H1 (cell line): ENCODE results near the gene GRK5. TPM values are rescaled to one million over a fixed set of nuclear protein-coding genes. Genes with fewer than 3 reads are reported as not detected.

Source experiments
- CTCF ChIA-PET: fragments of 300-600 bp; sonication (Branson Sonifier 250); formaldehyde crosslinking; loops from one replicate; lab custom pipeline; 2021; ENCODE audit not compliant: partially characterized antibody; lab: Charles Lee
- POLR2A ChIA-PET: fragments of 300-600 bp; sonication (Branson Sonifier 250); formaldehyde crosslinking; loops from one replicate; lab custom pipeline; 2021; ENCODE audit warnings: inconsistent platforms; ENCODE audit not compliant: partially characterized antibody; lab: Charles Lee
- DNase-seq, 2 experiments: peaks; one replicate each; pipeline versions ENCODE4 v3.0.0 to v3.0.0-alpha.2; 2010 to 2022; ENCODE audit warnings: low spot score in 2 of 2, low read depth in 1 of 2, mixed read lengths in 1 of 2
- FAIRE-seq: peaks from 2 replicates; lab custom pipeline; 2011; peaks lifted over from hg19 to GRCh38; lab: Jason Lieb, UNC
- H2AFZ ChIP-seq: 2 replicates; pipeline ENCODE4 v1.8.1; 2012; ENCODE audit warnings: low read length, inconsistent platforms
- H2AK5ac ChIP-seq: 2 replicates; pipeline ENCODE4 v1.6.1; 2013; ENCODE audit warnings: low read depth, low read length
- H2BK120ac ChIP-seq: replicated peaks from 2 replicates; pipeline ENCODE3; 2013; ENCODE audit warnings: low read depth, low read length, inconsistent platforms
- H2BK12ac ChIP-seq: 2 replicates; pipeline ENCODE4 v1.6.1; 2013; ENCODE audit warnings: low read depth, low read length
- H2BK15ac ChIP-seq: 2 replicates; pipeline ENCODE4 v1.6.1; 2013; ENCODE audit warnings: low read length
- H2BK20ac ChIP-seq: 2 replicates; pipeline ENCODE4 v1.6.1; 2013; ENCODE audit warnings: low read length
- H2BK5ac ChIP-seq: 2 replicates; pipeline ENCODE4 v1.6.1; 2013; ENCODE audit warnings: low read depth, low read length
- H3K14ac ChIP-seq: 2 replicates; pipeline ENCODE4 v1.6.1; 2013; ENCODE audit warnings: inconsistent platforms; ENCODE audit not compliant: insufficient read length
- H3K18ac ChIP-seq: 2 replicates; pipeline ENCODE4 v1.6.1; 2013; ENCODE audit warnings: low read length; ENCODE audit errors: extremely low read depth
- H3K23ac ChIP-seq: 2 replicates; pipeline ENCODE4 v1.6.1; 2013; ENCODE audit warnings: inconsistent platforms; ENCODE audit not compliant: insufficient read length
- H3K23me2 ChIP-seq: 2 replicates; pipeline ENCODE4 v1.6.1; 2013; ENCODE audit warnings: low read depth, low read length
- H3K27ac ChIP-seq: 2 replicates; pipeline ENCODE4 v1.6.1; 2011; ENCODE audit warnings: low read depth, low read length, inconsistent platforms
- H3K27me3 ChIP-seq, 4 experiments: replicated peaks in 1 of 4; 1 replicate in 1 of 4; 2 replicates in 3 of 4; pipeline versions ENCODE4 v1.6.1 to v1.8.1; 2011 to 2013; ENCODE audit warnings: low read length in 3 of 4, mild to moderate bottlenecking in 3 of 4, inconsistent platforms in 2 of 4, mixed read lengths in 2 of 4, moderate library complexity in 1 of 4; ENCODE audit not compliant: control insufficient read depth in 3 of 4, insufficient read depth in 3 of 4; ENCODE audit errors: extremely low read depth in 1 of 4
- H3K36me3 ChIP-seq, 4 experiments: 2 replicates each; pipeline versions ENCODE4 v1.6.1 to v1.8.1; 2011 to 2013; ENCODE audit warnings: mild to moderate bottlenecking in 4 of 4, low read length in 3 of 4, moderate library complexity in 2 of 4, control low read depth in 1 of 4, inconsistent platforms in 1 of 4; ENCODE audit not compliant: insufficient read depth in 4 of 4, control insufficient read depth in 2 of 4
- H3K4ac ChIP-seq: replicated peaks from 2 replicates; pipeline ENCODE3; 2013; ENCODE audit warnings: low read length, low read depth, mixed read lengths, inconsistent platforms; ENCODE audit not compliant: insufficient read length
- H3K4me1 ChIP-seq, 4 experiments: replicated peaks in 1 of 4; 1 replicate in 1 of 4; 2 replicates in 3 of 4; pipeline versions ENCODE4 v1.6.1 to v1.8.1; 2011 to 2013; ENCODE audit warnings: low read length in 3 of 4, inconsistent platforms in 2 of 4, mixed read lengths in 1 of 4; ENCODE audit not compliant: insufficient read depth in 4 of 4, control insufficient read depth in 3 of 4
- H3K4me2 ChIP-seq, 2 experiments: 2 replicates each; pipeline versions ENCODE4 v1.6.1 to v1.8.1; 2011 to 2013; ENCODE audit warnings: low read depth in 2 of 2, low read length in 2 of 2, control low read depth in 1 of 2, inconsistent platforms in 1 of 2, mild to moderate bottlenecking in 1 of 2; ENCODE audit not compliant: insufficient read depth in 1 of 2
- H3K4me3 ChIP-seq, 4 experiments: fragments of 200-600, 300-600 bp in 1 of 4; sonication (generic), shearing (Covaris generic), sonication (Bioruptor Twin) in 1 of 4; 2 replicates each; pipeline versions ENCODE4 v1.5.1 to v1.8.1; 2011 to 2016; ENCODE audit warnings: low read length in 4 of 4, low read depth in 3 of 4, control low read depth in 2 of 4, inconsistent platforms in 2 of 4, mild to moderate bottlenecking in 2 of 4, mixed read lengths in 1 of 4, moderate library complexity in 1 of 4; ENCODE audit not compliant: insufficient read depth in 2 of 4; ENCODE audit errors: extremely low read depth in 1 of 4
- H3K56ac ChIP-seq: replicated peaks from 2 replicates; pipeline ENCODE3; 2013; ENCODE audit warnings: low read depth, mild to moderate bottlenecking, mixed read lengths, low read length, inconsistent platforms; ENCODE audit not compliant: insufficient read length
- H3K79me1 ChIP-seq: 2 replicates; pipeline ENCODE4 v1.6.1; 2013; ENCODE audit warnings: low read depth, low read length, control low read depth
- H3K79me2 ChIP-seq, 2 experiments: 2 replicates each; pipeline versions ENCODE4 v1.6.1 to v1.8.1; 2012 to 2013; ENCODE audit warnings: low read length in 2 of 2, mild to moderate bottlenecking in 2 of 2, inconsistent platforms in 1 of 2; ENCODE audit not compliant: insufficient read depth in 2 of 2, control insufficient read depth in 1 of 2
- H3K9ac ChIP-seq, 4 experiments: replicated peaks in 1 of 4; 1 replicate in 1 of 4; 2 replicates in 3 of 4; pipeline versions ENCODE4 v1.6.1 to v1.8.1; 2011 to 2013; ENCODE audit warnings: low read depth in 3 of 4, low read length in 3 of 4, control low read depth in 2 of 4, mild to moderate bottlenecking in 2 of 4, moderate library complexity in 2 of 4, inconsistent platforms in 1 of 4; ENCODE audit errors: extremely low read depth in 1 of 4
- H3K9me3 ChIP-seq, 2 experiments: 2 replicates each; pipeline versions ENCODE4 v1.6.1 to v1.8.1; 2012 to 2013; ENCODE audit warnings: mild to moderate bottlenecking in 2 of 2, moderate library complexity in 2 of 2, control low read depth in 1 of 2, inconsistent platforms in 1 of 2, low read depth in 1 of 2, low read length in 1 of 2, mixed read lengths in 1 of 2; ENCODE audit not compliant: insufficient read depth in 2 of 2
- H4K20me1 ChIP-seq, 2 experiments: replicated peaks in 1 of 2; 2 replicates each; pipeline versions ENCODE3 to v1.8.1; 2011 to 2013; ENCODE audit warnings: inconsistent platforms in 2 of 2, low read length in 2 of 2, mild to moderate bottlenecking in 1 of 2; ENCODE audit not compliant: insufficient read depth in 2 of 2, control insufficient read depth in 1 of 2
- H4K5ac ChIP-seq: 2 replicates; pipeline ENCODE4 v1.6.1; 2013; ENCODE audit warnings: low read length, low read depth, mixed read lengths, inconsistent platforms; ENCODE audit not compliant: insufficient read length
- H4K8ac ChIP-seq: 2 replicates; pipeline ENCODE4 v1.8.0; 2013; ENCODE audit warnings: mild to moderate bottlenecking, moderate library complexity, low read length, inconsistent platforms; ENCODE audit not compliant: insufficient read depth; ENCODE audit errors: extremely low read depth
- H4K91ac ChIP-seq: replicated peaks from 2 replicates; pipeline ENCODE3; 2013; ENCODE audit warnings: low read length, mixed read lengths, inconsistent platforms; ENCODE audit not compliant: insufficient read length
- CHD2 ChIP-seq: IDR thresholded peaks from 2 replicates; pipeline ENCODE4 v1.6.1; 2012; ENCODE audit warnings: low read length, improper control_type of control experiment
- HDAC2 ChIP-seq, 2 experiments: fragments of 300-600 bp in 1 of 2; sonication (generic) in 1 of 2; IDR thresholded peaks; 2 replicates each; pipeline ENCODE4 v1.6.1; 2011 to 2012; ENCODE audit warnings: low read depth in 2 of 2, low read length in 2 of 2, mild to moderate bottlenecking in 2 of 2, moderate library complexity in 2 of 2, borderline replicate concordance in 1 of 2, inconsistent platforms in 1 of 2
- JUND ChIP-seq: IDR thresholded peaks from 2 replicates; pipeline ENCODE4 v1.6.1; 2011; ENCODE audit warnings: mild to moderate bottlenecking, improper control_type of control experiment, low read length
- SP1 ChIP-seq: IDR thresholded peaks from 2 replicates; pipeline ENCODE4 v1.6.1; 2011; ENCODE audit warnings: low read depth, low read length
- SRF ChIP-seq: IDR thresholded peaks from 2 replicates; pipeline ENCODE4 v1.6.1; 2011; ENCODE audit warnings: mild to moderate bottlenecking, low read depth, low read length, moderate library complexity
- WGBS, 2 experiments: shearing (Covaris generic) in 1 of 2; methylation state at CpG; one replicate each; pipeline versions ENCODE4 v1.1.6 to v1.1.7; 2013 to 2015; ENCODE audit warnings: low lambda C conversion rate in 2 of 2, mixed read lengths in 2 of 2, inconsistent platforms in 1 of 2, low coverage in 1 of 2, missing lambda C conversion rate in 1 of 2; ENCODE audit not compliant: insufficient replicate concordance in 2 of 2, insufficient coverage in 1 of 2, insufficient read length in 1 of 2; ENCODE audit errors: extremely low coverage in 1 of 2, missing lambda C conversion rate in 1 of 2; 5-methylcytosine and 5-hydroxymethylcytosine counted together
- polyA plus RNA-seq, 7 experiments: library from polyadenylated mRNA; depleted of rRNA in 3 of 7; stranded (reverse) in 5 of 7; unstranded in 2 of 7; fragments of >200 nt in 5 of 7; fragments of 200-250 nt in 2 of 7; gene quantifications; 1 replicate in 5 of 7; 2 replicates in 1 of 7; 4 replicates in 1 of 7; pipeline versions ENCODE4 v1.2.1 to v1.2.3, GENCODE V29; 2011 to 2013; ENCODE audit warnings: missing spikeins in 2 of 7, mixed read lengths in 2 of 7
- total RNA-seq: library from RNA; stranded (reverse); fragmentation: NEBNext Ultra II Directional; extraction: Animal tissue kit (Norgen Biotek cat#: 25700); gene quantifications from 2 replicates; pipeline ENCODE4 v1.2.1, GENCODE V29; 2021
- TF ChIP-seq, protein P1 (sequence below): IDR thresholded peaks from 2 replicates; pipeline ENCODE4 v1.6.1; 2011; ENCODE audit warnings: low read length, improper control_type of control experiment

The GRK5 gene
- total and polyA plus RNA-seq, 2 of the 8 experiments (the other 6 are each of a cell fraction or from before 2014, with no cell fraction given), result 0.54 to 2.5 TPM

DNA sequence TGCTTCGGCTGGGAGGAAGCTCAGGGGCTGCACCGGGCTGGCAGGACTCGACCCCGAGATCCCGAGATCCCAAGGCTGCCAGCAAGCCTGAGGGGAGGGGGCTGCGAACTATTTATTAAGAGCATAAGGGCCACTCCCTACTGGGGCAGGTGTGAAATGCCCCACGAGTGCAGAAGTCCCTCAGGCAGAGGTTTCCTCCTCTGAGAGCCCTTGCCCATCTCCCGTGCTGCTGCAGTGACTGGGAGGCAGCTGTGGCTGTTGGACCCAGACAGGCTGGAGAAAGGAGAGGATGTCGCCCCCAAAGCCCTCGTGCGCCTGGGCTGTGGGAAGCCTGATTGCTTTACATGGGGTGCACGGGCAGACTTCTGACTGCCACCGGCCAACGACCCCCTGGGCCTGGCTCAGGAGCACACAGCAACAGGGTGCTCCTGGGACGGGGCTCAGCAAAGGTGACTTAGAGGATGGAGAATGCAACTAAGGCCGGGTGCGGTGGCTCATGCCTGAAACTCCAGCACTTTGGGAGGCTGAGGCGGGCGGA lies 295.3 kb downstream of the GRK5 start:
- CTCF ChIA-PET, result interaction anchor here (0.5 to 1.0 kb wide), 2 partner anchors 13 to 79 kb away, joined by 3 to 4 read pairs; no protein-coding TSS in a partner anchor
- no peak for TF ChIP-seq SP1
- no peak for TF ChIP-seq HDAC2 (IDR thresholded peaks at IDR 0.05; ENCODE audit: borderline replicate concordance in 1 of 2, low read depth in 2 of 2, low read length in 2 of 2)
- TF ChIP-seq SRF, result no peak
- no peak for TF ChIP-seq JUND
- TF ChIP-seq, protein P1, sequence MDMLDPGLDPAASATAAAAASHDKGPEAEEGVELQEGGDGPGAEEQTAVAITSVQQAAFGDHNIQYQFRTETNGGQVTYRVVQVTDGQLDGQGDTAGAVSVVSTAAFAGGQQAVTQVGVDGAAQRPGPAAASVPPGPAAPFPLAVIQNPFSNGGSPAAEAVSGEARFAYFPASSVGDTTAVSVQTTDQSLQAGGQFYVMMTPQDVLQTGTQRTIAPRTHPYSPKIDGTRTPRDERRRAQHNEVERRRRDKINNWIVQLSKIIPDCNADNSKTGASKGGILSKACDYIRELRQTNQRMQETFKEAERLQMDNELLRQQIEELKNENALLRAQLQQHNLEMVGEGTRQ, result no peak
- TF ChIP-seq CHD2, result no peak
- H3K4ac ChIP-seq, result no peak overlapping the region

More for the DNA sequence above, 295.3 kb downstream of the GRK5 start:
- H4K20me1 ChIP-seq, result peaks cover 0 to 2% of the 10 kb centered on the region in 2 experiments
- 90% methylated on average over 14 of the region's 19 CpGs; no CpG with 5 or more reads in 1 of the 2 experiments for WGBS, 2 experiments
- POLR2A ChIA-PET, result no interaction called here
- no peak overlapping the region for H4K91ac ChIP-seq
- H3K56ac ChIP-seq, result no peak overlapping the region
- no peak for FAIRE-seq
- no peak overlapping the region for H2AK5ac ChIP-seq
- H3K36me3 ChIP-seq, result no peaks in the 10 kb centered on the region
- no peak overlapping the region for H3K9ac ChIP-seq
- no peak overlapping the region for H3K4me3 ChIP-seq
- DNase-seq, result no peak
- no peak overlapping the region for H2AFZ ChIP-seq
- no peak overlapping the region for H4K5ac ChIP-seq
- H3K4me2 ChIP-seq, result no peak overlapping the region
- H3K23me2 ChIP-seq, result no peaks in the 10 kb centered on the region
- no peak overlapping the region for H3K27ac ChIP-seq
- no peaks in the 10 kb centered on the region; a peak in 2 of 7 replicates for H3K27me3 ChIP-seq
- H3K23ac ChIP-seq, result no peak overlapping the region
- H3K9me3 ChIP-seq, result no peaks in the 10 kb centered on the region
- H2BK5ac ChIP-seq, result no peak overlapping the region
- no peak overlapping the region for H2BK20ac ChIP-seq
- H2BK120ac ChIP-seq, result no peak overlapping the region
- H3K4me1 ChIP-seq, result no peaks in the 10 kb centered on the region; a peak in 1 of 7 replicates
- H3K79me1 ChIP-seq, result no peaks in the 10 kb centered on the region
- no peak overlapping the region for H3K14ac ChIP-seq
- no peak overlapping the region for H2BK15ac ChIP-seq
- no peak overlapping the region for H4K8ac ChIP-seq
- H3K79me2 ChIP-seq, result no peaks in the 10 kb centered on the region
- H2BK12ac ChIP-seq, result no peak overlapping the region
- no peak overlapping the region for H3K18ac ChIP-seq
